GM12874 (cell line): Measurements from ENCODE around the gene SLC45A3.

Experiments
- TF ChIP-seq, protein P1 (sequence below): IDR thresholded peaks from 2 replicates; pipeline ENCODE4 v1.5.1; 2011; ENCODE audit warnings: low read depth, mild to moderate bottlenecking, control low read depth, low read length, moderate library complexity; ENCODE audit not compliant: insufficient read depth

The SLC45A3 gene

DNA sequence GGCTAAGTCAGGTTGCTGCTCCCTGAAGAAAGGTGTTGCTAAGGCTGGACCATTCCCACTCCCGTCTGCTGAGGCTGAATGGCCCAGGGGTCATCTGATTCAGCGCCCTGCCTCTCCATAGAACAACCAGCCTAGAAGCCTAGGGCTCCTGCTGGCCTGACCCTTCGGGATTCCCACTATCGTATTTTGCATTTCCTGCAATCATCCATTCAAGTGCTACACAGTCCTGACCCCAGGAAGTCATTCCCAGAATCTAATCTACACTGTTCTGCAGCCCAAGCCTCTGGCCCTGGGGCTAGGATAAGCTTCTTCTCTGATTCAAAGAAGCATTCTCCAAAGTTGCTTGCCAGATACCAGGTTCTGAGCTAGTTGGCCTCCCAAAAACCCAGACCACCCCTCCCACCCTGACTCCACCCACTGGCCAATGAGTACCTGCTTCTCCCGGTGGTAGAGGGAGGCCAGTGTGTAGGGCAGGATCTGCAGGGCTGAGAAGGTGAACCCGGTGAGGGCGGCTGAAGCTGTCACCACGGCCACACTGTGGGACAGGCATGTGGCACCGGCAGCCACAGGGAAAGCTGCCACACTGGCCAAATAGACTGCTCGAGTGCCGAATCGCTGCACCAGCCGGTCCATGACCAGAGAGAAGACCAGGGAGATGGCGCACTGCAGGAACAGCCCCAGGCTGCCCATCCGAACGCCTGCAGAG, 18.7 kb downstream of the SLC45A3 start:
- TF ChIP-seq, protein P1, sequence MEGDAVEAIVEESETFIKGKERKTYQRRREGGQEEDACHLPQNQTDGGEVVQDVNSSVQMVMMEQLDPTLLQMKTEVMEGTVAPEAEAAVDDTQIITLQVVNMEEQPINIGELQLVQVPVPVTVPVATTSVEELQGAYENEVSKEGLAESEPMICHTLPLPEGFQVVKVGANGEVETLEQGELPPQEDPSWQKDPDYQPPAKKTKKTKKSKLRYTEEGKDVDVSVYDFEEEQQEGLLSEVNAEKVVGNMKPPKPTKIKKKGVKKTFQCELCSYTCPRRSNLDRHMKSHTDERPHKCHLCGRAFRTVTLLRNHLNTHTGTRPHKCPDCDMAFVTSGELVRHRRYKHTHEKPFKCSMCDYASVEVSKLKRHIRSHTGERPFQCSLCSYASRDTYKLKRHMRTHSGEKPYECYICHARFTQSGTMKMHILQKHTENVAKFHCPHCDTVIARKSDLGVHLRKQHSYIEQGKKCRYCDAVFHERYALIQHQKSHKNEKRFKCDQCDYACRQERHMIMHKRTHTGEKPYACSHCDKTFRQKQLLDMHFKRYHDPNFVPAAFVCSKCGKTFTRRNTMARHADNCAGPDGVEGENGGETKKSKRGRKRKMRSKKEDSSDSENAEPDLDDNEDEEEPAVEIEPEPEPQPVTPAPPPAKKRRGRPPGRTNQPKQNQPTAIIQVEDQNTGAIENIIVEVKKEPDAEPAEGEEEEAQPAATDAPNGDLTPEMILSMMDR: no peak

DNA sequence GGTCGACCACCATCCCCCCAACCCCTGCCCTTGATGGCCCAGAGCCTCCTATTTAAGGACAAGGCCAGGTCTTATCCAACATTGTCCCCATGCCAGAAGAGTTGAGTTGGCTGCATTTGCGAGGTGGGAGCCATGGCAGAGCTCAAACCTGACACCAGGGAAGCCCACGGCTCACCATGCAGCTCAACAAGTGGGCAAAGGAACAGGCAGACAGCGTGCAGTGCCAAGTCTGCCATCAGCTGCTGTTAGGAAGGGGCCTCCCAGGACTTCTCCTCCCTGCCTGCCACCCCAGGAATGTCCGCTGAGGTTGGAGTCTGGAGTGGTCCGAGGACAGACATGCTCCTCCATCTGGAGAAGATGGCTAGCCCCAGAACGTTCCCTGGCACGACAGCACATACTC, 19.9 kb downstream of the SLC45A3 start:
- TF ChIP-seq, protein P1: no peak

DNA sequence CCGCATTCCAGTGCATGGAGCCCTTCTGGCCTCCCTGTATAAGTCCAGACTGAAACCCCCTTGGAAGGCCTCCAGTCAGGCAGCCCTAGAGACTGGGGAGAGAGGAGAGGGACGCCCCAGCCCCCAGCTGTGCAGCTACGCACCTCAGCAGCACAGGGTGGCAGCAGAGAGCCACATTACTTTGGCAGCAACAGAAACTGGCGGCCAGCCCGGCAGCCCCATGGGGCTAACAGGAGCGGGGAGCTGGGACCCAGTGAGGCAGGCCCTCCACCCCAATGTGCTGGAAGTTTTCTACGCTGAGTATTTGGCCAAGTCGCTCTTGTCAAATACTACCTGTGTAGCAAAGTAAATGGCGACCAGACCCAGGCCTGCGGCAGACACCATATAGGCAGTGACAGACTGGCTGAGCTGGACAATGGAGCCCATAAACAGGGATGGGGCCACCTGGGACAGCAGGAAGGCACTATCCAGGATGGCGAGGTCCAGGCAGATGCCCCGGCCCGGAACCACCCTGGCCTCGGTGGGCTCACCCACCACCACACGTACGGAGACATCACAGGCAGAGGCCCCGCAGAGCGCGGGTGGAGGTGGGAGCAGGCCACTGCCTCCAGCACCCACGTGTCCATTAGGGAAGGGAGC, 21.2 kb downstream of the SLC45A3 start:
- TF ChIP-seq, protein P1: peak; percentile 92

DNA sequence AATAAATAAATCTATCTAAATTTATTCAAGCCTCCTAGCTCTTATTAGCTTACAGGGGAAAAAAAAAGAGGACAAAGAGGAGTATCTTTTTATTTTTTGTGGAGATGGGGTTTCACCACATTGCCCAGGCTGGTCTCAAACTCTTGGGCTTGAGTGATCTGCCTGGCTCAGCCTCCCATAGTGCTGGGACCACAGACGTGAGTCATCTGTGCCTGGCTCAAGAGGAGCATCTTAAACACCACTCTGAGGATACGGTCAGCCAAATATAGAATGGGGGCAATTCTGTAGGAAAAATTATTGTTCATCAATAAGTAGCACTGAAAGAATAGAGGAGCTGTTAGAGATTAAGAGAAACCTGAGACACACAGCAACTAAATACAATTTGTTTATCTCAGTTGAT, 24.1 kb downstream of the SLC45A3 start:
- TF ChIP-seq, protein P1: no peak

DNA sequence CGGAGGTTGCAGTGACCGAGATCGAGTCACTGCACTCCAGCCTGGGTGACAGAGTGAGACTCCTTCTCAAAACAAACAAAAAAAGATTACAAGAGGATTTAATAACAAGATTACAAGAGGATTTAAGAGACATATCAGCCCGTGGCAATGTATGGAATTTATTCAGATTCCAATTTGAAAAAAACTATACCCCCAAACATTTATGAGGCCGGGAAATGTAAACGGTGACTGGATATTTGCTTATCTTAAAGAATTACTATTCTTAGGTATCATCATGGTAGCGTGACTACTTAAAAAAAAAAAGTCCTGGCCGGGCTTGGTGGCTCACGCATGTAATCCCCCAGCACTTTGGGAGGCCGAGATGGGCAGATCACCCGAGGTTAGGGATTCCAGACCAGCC, 27.3 kb downstream of the SLC45A3 start:
- TF ChIP-seq, protein P1: no peak

DNA sequence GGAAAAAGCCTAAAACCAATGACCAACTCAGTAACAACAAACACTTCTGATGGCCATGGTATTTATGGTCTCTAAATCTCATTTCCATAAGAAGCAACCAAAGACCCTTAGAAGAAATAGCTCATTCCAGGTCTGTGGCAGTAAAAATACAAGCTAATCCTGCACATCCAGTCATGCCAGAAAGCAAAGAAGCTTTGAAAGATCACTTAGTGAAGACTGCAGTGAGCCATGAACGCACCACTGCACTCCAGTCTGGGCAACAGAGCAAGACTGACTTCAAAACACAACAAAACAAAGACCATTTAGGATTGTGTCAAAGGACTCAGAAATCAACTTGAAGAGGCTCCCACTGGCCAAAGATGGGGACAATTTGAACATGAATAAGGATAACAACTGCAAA, 30.1 kb downstream of the SLC45A3 start:
- TF ChIP-seq, protein P1: no peak

DNA sequence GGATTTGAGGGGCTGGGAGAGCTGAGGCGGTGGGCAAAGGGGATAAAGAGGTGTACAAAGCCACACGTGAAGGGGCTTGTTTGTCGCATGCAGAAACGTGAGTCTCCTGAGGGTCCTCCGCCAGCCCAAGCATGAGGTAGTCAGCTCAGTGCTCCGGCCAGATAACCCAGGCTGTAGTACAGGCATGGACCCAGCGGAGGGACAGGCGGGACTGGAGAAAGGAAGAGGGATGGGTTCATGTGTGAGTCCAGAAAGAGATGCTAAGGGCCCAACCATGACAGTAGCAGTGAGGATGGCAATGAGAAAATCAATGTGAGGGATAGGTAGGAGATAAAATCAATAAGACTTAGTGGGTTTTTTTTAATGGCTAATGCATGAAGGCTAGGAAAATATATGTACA, 34.8 kb downstream of the SLC45A3 start:
- TF ChIP-seq, protein P1: no peak
